Upper lobe of left lung (tissue), 4 donors: ENCODE data around the gene PLB1.

ENCODE experiments used
- POLR2A ChIP-seq, 4 donors: fragments of 450-650 bp; IDR thresholded peaks; one replicate each; pipeline ENCODE4 v1.5.1; 2016 to 2017; ENCODE audit warnings: antibody characterized with exemption in 4 of 4, mild to moderate bottlenecking in 2 of 4
- TF ChIP-seq, protein P1 (sequence below), 6 experiments: fragments of 450-650 bp in 4 of 6; fragments of 200-600 bp in 2 of 6; sonication (generic) in 2 of 6; IDR thresholded peaks; one replicate each; pipeline ENCODE4 v1.5.1; 2016 to 2019; ENCODE audit warnings: antibody characterized with exemption in 6 of 6

DNA sequence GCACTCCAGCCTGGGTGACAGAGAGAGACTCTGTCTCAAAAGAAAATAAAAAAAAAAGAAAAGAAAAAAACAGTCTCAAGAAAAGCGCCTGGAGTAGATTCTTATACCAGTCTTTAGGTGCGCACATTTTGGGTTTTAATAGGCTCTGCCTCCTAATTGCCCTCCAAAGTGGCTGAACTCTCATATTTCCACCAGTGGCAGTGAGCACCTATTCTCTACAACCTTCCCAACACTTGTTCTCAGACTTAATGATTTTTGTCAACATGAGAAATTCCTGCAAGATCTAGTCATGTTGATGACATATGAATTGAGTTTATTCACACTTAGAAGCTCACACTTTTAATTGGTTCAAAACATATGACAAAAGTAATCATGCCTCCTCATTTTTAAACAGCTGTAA lies 39.0 kb downstream of the PLB1 start:
- TF ChIP-seq, protein P1, sequence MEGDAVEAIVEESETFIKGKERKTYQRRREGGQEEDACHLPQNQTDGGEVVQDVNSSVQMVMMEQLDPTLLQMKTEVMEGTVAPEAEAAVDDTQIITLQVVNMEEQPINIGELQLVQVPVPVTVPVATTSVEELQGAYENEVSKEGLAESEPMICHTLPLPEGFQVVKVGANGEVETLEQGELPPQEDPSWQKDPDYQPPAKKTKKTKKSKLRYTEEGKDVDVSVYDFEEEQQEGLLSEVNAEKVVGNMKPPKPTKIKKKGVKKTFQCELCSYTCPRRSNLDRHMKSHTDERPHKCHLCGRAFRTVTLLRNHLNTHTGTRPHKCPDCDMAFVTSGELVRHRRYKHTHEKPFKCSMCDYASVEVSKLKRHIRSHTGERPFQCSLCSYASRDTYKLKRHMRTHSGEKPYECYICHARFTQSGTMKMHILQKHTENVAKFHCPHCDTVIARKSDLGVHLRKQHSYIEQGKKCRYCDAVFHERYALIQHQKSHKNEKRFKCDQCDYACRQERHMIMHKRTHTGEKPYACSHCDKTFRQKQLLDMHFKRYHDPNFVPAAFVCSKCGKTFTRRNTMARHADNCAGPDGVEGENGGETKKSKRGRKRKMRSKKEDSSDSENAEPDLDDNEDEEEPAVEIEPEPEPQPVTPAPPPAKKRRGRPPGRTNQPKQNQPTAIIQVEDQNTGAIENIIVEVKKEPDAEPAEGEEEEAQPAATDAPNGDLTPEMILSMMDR (IDR thresholded peaks at IDR 0.05) = no peak
- TF ChIP-seq POLR2A (IDR thresholded peaks at IDR 0.05) = no peak
